WTC11 (cell line): ENCODE data around the gene SLC35E3. TPM values are rescaled to one million over a fixed set of nuclear protein-coding genes. Genes with fewer than 3 reads are reported as not detected.

ENCODE experiments used
- ATAC-seq: fragments of 200-7000 bp; cut with Tn5 transposase; 2 replicates; pipeline ENCODE4 v1.10.0; 2021; ENCODE audit warnings: mild to moderate bottlenecking, moderate library complexity
- CTCF ChIA-PET: fragments of 300-600 bp; sonication (Branson Sonifier 250); formaldehyde crosslinking; loops from one replicate; lab custom pipeline; 2021; ENCODE audit warnings: antibody characterized with exemption; lab: Charles Lee
- POLR2A ChIA-PET: fragments of 350-600 bp; sonication (Branson Sonifier 250); formaldehyde crosslinking; loops from one replicate; lab custom pipeline; 2021; ENCODE audit warnings: antibody characterized with exemption; lab: Charles Lee
- DNase-seq: peaks from one replicate; pipeline ENCODE4 v3.0.0; 2021; ENCODE audit warnings: low spot score
- H3K27ac Mint-ChIP-seq: 2 replicates; pipeline ENCODE4 v1.8.0; 2021; ENCODE audit warnings: mixed read lengths
- H3K27me3 Mint-ChIP-seq: 2 replicates; pipeline ENCODE4 v1.8.0; 2021; ENCODE audit warnings: low read depth, mild to moderate bottlenecking, moderate library complexity, mixed read lengths
- H3K36me3 Mint-ChIP-seq: 2 replicates; pipeline ENCODE4 v1.8.0; 2021; ENCODE audit warnings: mixed read lengths
- H3K4me1 Mint-ChIP-seq: 2 replicates; pipeline ENCODE4 v1.8.0; 2022; ENCODE audit warnings: mixed read lengths
- H3K4me3 Mint-ChIP-seq: 2 replicates; pipeline ENCODE4 v1.8.0; 2021; ENCODE audit warnings: mild to moderate bottlenecking, moderate library complexity, mixed read lengths
- H3K9me3 Mint-ChIP-seq: 2 replicates; pipeline ENCODE4 v1.8.0; 2021; ENCODE audit warnings: mixed read lengths
- CBFB ChIP-seq: sonication (generic); formaldehyde crosslinking; IDR thresholded peaks from 2 replicates; pipeline ENCODE4 v1.8.1; 2022; ENCODE audit warnings: mild to moderate bottlenecking, low read depth, missing genetic modification reagents
- ELF4 ChIP-seq: sonication (generic); formaldehyde crosslinking; IDR thresholded peaks from 2 replicates; pipeline ENCODE4 v1.8.1; 2022; ENCODE audit warnings: low read depth, mild to moderate bottlenecking, moderate library complexity, missing genetic modification reagents
- EMX1 ChIP-seq: fragments of 250-450 bp; sonication (Bioruptor Pico); IDR thresholded peaks from 2 replicates; pipeline ENCODE4 v1.8.0; 2021; ENCODE audit warnings: mild to moderate bottlenecking
- FOXJ3 ChIP-seq: sonication (generic); formaldehyde crosslinking; IDR thresholded peaks from 2 replicates; pipeline ENCODE4 v1.9.0; 2021; ENCODE audit warnings: missing genetic modification reagents, mild to moderate bottlenecking, borderline replicate concordance
- GABPB1 ChIP-seq: sonication (generic); formaldehyde crosslinking; IDR thresholded peaks from 2 replicates; pipeline ENCODE4 v1.8.1; 2023; ENCODE audit warnings: mild to moderate bottlenecking, missing genetic modification reagents
- MYBL2 ChIP-seq: sonication (generic); formaldehyde crosslinking; IDR thresholded peaks from 2 replicates; pipeline ENCODE4 v1.8.1; 2023; ENCODE audit warnings: mild to moderate bottlenecking, moderate library complexity, missing genetic modification reagents
- NFATC4 ChIP-seq: fragments of 250-450 bp; sonication (Bioruptor Pico); IDR thresholded peaks from 2 replicates; pipeline ENCODE4 v1.9.0; 2021; ENCODE audit warnings: mild to moderate bottlenecking
- NFE2L1 ChIP-seq: sonication (generic); formaldehyde crosslinking; IDR thresholded peaks from 2 replicates; pipeline ENCODE4 v1.8.1; 2023; ENCODE audit warnings: missing genetic modification reagents
- NR2C2 ChIP-seq: sonication (generic); formaldehyde crosslinking; IDR thresholded peaks from 2 replicates; pipeline ENCODE4 v1.8.0; 2022; ENCODE audit warnings: mild to moderate bottlenecking, missing genetic modification reagents
- SMAD3 ChIP-seq: sonication (generic); formaldehyde crosslinking; IDR thresholded peaks from 2 replicates; pipeline ENCODE4 v1.8.0; 2022; ENCODE audit warnings: missing genetic modification reagents, mild to moderate bottlenecking, borderline replicate concordance
- SP1 ChIP-seq: sonication (generic); formaldehyde crosslinking; conservative IDR thresholded peaks from 2 replicates; pipeline ENCODE4 v1.8.1; 2022; ENCODE audit warnings: missing genetic modification reagents
- ZNF121 ChIP-seq: sonication (generic); formaldehyde crosslinking; IDR thresholded peaks from 2 replicates; pipeline ENCODE4 v1.8.0; 2023; ENCODE audit warnings: missing genetic modification reagents
- ZNF423 ChIP-seq: fragments of 250-450 bp; sonication (Bioruptor Pico); IDR thresholded peaks from 2 replicates; pipeline ENCODE4 v2.1.2; 2022; ENCODE audit warnings: mild to moderate bottlenecking, moderate library complexity
- total RNA-seq: library from RNA; stranded (reverse); gene quantifications from 3 replicates; pipeline ENCODE4 v1.2.3, GENCODE V29; 2021
- TF ChIP-seq, protein P1 (sequence below): sonication (generic); formaldehyde crosslinking; conservative IDR thresholded peaks from 2 replicates; pipeline ENCODE4 v1.8.1; 2023; ENCODE audit warnings: mild to moderate bottlenecking, low read depth, missing genetic modification reagents, moderate library complexity
- TF ChIP-seq, protein P2 (sequence below): sonication (generic); formaldehyde crosslinking; IDR thresholded peaks from 2 replicates; pipeline ENCODE4 v1.8.1; 2023; ENCODE audit warnings: mild to moderate bottlenecking, moderate library complexity, missing genetic modification reagents
- TF ChIP-seq, protein P3 (sequence below): sonication (generic); formaldehyde crosslinking; IDR thresholded peaks from 2 replicates; pipeline ENCODE4 v1.8.0; 2022; ENCODE audit warnings: mild to moderate bottlenecking, missing genetic modification reagents
- TF ChIP-seq, protein P4 (sequence below): sonication (generic); formaldehyde crosslinking; IDR thresholded peaks from 2 replicates; pipeline ENCODE4 v1.8.0; 2022; ENCODE audit warnings: mild to moderate bottlenecking, missing genetic modification reagents
- TF ChIP-seq, protein P5 (sequence below): sonication (generic); formaldehyde crosslinking; IDR thresholded peaks from 2 replicates; pipeline ENCODE4 v1.8.0; 2023; ENCODE audit warnings: missing genetic modification reagents, mild to moderate bottlenecking, borderline replicate concordance
- TF ChIP-seq, protein P6 (sequence below): sonication (generic); formaldehyde crosslinking; IDR thresholded peaks from 2 replicates; pipeline ENCODE4 v1.8.0; 2023; ENCODE audit warnings: mild to moderate bottlenecking, missing genetic modification reagents

SLC35E3 gene
- total RNA-seq, 1 experiment from 2014 or later, result 11.3 TPM

DNA sequence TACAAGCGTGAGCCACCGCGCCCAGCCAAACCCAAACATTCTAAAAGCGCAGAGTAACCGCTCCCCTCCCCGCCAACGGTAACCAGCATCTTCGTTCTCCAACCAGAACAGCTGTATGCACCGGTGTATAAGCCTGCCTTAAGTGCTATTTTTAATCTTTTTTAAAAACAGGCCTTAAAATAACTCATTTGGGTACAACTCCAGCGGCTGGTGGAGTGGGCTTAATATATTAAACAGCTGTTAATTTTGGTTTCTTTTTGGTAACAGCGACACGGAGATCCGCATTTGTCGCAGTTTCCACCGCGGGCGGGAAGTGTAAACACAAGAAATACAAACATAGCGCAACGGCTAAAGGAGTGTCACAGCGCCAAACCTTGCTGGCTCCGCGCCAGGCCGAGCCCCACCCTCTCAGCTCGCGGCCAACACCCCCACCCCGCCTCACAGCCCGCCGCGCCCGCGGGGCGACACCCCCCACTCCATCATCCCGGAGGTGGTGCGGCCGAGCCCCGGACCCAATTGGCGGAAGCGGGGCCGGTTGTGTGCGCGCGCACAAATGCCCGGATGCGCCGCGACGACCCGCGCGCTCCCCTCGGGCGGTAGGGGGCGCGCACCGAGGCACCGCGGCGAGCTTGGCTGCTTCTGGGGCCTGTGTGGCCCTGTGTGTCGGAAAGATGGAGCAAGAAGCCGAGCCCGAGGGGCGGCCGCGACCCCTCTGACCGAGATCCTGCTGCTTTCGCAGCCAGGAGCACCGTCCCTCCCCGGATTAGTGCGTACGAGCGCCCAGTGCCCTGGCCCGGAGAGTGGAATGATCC is 61.8 kb downstream of the SLC35E3 start, which contains the start of gene MDM2 (continued):
- TF ChIP-seq, protein P1, sequence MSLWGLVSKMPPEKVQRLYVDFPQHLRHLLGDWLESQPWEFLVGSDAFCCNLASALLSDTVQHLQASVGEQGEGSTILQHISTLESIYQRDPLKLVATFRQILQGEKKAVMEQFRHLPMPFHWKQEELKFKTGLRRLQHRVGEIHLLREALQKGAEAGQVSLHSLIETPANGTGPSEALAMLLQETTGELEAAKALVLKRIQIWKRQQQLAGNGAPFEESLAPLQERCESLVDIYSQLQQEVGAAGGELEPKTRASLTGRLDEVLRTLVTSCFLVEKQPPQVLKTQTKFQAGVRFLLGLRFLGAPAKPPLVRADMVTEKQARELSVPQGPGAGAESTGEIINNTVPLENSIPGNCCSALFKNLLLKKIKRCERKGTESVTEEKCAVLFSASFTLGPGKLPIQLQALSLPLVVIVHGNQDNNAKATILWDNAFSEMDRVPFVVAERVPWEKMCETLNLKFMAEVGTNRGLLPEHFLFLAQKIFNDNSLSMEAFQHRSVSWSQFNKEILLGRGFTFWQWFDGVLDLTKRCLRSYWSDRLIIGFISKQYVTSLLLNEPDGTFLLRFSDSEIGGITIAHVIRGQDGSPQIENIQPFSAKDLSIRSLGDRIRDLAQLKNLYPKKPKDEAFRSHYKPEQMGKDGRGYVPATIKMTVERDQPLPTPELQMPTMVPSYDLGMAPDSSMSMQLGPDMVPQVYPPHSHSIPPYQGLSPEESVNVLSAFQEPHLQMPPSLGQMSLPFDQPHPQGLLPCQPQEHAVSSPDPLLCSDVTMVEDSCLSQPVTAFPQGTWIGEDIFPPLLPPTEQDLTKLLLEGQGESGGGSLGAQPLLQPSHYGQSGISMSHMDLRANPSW (CRISPR knock-in tag), result no peak
- TF ChIP-seq, protein P2, sequence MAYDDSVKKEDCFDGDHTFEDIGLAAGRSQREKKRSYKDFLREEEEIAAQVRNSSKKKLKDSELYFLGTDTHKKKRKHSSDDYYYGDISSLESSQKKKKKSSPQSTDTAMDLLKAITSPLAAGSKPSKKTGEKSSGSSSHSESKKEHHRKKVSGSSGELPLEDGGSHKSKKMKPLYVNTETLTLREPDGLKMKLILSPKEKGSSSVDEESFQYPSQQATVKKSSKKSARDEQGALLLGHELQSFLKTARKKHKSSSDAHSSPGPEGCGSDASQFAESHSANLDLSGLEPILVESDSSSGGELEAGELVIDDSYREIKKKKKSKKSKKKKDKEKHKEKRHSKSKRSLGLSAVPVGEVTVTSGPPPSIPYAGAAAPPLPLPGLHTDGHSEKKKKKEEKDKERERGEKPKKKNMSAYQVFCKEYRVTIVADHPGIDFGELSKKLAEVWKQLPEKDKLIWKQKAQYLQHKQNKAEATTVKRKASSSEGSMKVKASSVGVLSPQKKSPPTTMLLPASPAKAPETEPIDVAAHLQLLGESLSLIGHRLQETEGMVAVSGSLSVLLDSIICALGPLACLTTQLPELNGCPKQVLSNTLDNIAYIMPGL (CRISPR knock-in tag), result peak; percentile 96
- TF ChIP-seq, protein P3, sequence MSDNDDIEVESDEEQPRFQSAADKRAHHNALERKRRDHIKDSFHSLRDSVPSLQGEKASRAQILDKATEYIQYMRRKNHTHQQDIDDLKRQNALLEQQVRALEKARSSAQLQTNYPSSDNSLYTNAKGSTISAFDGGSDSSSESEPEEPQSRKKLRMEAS (CRISPR knock-in tag), result peak; percentile 85

DNA sequence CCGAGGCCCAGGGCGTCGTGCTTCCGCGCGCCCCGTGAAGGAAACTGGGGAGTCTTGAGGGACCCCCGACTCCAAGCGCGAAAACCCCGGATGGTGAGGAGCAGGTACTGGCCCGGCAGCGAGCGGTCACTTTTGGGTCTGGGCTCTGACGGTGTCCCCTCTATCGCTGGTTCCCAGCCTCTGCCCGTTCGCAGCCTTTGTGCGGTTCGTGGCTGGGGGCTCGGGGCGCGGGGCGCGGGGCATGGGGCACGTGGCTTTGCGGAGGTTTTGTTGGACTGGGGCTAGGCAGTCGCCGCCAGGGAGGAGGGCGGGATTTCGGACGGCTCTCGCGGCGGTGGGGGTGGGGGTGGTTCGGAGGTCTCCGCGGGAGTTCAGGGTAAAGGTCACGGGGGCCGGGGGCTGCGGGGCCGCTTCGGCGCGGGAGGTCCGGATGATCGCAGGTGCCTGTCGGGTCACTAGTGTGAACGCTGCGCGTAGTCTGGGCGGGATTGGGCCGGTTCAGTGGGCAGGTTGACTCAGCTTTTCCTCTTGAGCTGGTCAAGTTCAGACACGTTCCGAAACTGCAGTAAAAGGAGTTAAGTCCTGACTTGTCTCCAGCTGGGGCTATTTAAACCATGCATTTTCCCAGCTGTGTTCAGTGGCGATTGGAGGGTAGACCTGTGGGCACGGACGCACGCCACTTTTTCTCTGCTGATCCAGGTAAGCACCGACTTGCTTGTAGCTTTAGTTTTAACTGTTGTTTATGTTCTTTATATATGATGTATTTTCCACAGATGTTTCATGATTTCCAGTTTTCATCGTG is 62.6 kb downstream of the SLC35E3 start:
- Mint-ChIP-seq H3K27ac (peak overlapping the region; percentile 98), H3K4me1 (peaks cover 42% of the 10 kb centered on the region), H3K4me3 (peak overlapping the region; percentile 86), H3K36me3 (peaks cover 40% of the 10 kb centered on the region), H3K27me3 (no peaks in the 10 kb centered on the region), H3K9me3 (no peaks in the 10 kb centered on the region)
- POLR2A ChIA-PET, result interaction anchor here (0.6 to 1.9 kb wide), 7 partner anchors 11 to 122 kb away, joined by 3 to 13 read pairs (median 3); partner anchors contain the start of genes NUP107 and SLC35E3
- CTCF ChIA-PET, result interaction anchor here (1.0 to 2.6 kb wide), 6 partner anchors 8 to 348 kb away, joined by 3 to 23 read pairs (median 6); partner anchors contain the start of gene SLC35E3
- peak; percentile 82 for DNase-seq
- ATAC-seq, result peak; percentile 57
- peak; percentile 16; the same call in 1 of the 2 replicates for TF ChIP-seq GABPB1 (CRISPR knock-in tag)
- TF ChIP-seq EMX1 (CRISPR knock-in tag), result 0 out of 2 replicates have a peak, but pooled peaks have one; percentile 17
- TF ChIP-seq SP1 (CRISPR knock-in tag), result peak; percentile 50
- 0 out of 2 replicates have a peak, but pooled peaks have one; percentile 4 for TF ChIP-seq NFATC4 (CRISPR knock-in tag)
- no peak for TF ChIP-seq SMAD3 (CRISPR knock-in tag)
- peak; percentile 34; the same call in 1 of the 2 replicates for TF ChIP-seq NFE2L1 (CRISPR knock-in tag)
- no peak for TF ChIP-seq ZNF121
- TF ChIP-seq, protein P4, sequence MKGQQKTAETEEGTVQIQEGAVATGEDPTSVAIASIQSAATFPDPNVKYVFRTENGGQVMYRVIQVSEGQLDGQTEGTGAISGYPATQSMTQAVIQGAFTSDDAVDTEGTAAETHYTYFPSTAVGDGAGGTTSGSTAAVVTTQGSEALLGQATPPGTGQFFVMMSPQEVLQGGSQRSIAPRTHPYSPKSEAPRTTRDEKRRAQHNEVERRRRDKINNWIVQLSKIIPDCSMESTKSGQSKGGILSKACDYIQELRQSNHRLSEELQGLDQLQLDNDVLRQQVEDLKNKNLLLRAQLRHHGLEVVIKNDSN, result peak; percentile 17; the same call in 1 of the 2 replicates
- peak; percentile 15; the same call in 1 of the 2 replicates for TF ChIP-seq ZNF423
- TF ChIP-seq, protein P5, sequence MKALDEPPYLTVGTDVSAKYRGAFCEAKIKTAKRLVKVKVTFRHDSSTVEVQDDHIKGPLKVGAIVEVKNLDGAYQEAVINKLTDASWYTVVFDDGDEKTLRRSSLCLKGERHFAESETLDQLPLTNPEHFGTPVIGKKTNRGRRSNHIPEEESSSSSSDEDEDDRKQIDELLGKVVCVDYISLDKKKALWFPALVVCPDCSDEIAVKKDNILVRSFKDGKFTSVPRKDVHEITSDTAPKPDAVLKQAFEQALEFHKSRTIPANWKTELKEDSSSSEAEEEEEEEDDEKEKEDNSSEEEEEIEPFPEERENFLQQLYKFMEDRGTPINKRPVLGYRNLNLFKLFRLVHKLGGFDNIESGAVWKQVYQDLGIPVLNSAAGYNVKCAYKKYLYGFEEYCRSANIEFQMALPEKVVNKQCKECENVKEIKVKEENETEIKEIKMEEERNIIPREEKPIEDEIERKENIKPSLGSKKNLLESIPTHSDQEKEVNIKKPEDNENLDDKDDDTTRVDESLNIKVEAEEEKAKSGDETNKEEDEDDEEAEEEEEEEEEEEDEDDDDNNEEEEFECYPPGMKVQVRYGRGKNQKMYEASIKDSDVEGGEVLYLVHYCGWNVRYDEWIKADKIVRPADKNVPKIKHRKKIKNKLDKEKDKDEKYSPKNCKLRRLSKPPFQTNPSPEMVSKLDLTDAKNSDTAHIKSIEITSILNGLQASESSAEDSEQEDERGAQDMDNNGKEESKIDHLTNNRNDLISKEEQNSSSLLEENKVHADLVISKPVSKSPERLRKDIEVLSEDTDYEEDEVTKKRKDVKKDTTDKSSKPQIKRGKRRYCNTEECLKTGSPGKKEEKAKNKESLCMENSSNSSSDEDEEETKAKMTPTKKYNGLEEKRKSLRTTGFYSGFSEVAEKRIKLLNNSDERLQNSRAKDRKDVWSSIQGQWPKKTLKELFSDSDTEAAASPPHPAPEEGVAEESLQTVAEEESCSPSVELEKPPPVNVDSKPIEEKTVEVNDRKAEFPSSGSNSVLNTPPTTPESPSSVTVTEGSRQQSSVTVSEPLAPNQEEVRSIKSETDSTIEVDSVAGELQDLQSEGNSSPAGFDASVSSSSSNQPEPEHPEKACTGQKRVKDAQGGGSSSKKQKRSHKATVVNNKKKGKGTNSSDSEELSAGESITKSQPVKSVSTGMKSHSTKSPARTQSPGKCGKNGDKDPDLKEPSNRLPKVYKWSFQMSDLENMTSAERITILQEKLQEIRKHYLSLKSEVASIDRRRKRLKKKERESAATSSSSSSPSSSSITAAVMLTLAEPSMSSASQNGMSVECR, result 0 out of 2 replicates have a peak, but pooled peaks have one; percentile 25
- TF ChIP-seq NR2C2 (CRISPR knock-in tag), result peak; percentile 80
- TF ChIP-seq, protein P6, sequence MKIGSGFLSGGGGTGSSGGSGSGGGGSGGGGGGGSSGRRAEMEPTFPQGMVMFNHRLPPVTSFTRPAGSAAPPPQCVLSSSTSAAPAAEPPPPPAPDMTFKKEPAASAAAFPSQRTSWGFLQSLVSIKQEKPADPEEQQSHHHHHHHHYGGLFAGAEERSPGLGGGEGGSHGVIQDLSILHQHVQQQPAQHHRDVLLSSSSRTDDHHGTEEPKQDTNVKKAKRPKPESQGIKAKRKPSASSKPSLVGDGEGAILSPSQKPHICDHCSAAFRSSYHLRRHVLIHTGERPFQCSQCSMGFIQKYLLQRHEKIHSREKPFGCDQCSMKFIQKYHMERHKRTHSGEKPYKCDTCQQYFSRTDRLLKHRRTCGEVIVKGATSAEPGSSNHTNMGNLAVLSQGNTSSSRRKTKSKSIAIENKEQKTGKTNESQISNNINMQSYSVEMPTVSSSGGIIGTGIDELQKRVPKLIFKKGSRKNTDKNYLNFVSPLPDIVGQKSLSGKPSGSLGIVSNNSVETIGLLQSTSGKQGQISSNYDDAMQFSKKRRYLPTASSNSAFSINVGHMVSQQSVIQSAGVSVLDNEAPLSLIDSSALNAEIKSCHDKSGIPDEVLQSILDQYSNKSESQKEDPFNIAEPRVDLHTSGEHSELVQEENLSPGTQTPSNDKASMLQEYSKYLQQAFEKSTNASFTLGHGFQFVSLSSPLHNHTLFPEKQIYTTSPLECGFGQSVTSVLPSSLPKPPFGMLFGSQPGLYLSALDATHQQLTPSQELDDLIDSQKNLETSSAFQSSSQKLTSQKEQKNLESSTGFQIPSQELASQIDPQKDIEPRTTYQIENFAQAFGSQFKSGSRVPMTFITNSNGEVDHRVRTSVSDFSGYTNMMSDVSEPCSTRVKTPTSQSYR (CRISPR knock-in tag), result peak; percentile 59; the same call in 1 of the 2 replicates
- TF ChIP-seq FOXJ3 (CRISPR knock-in tag), result no peak
- TF ChIP-seq, protein P3 (CRISPR knock-in tag), result peak; percentile 49; the same call in 1 of the 2 replicates
- no peak for TF ChIP-seq ELF4
- TF ChIP-seq CBFB (CRISPR knock-in tag), result no peak
- TF ChIP-seq MYBL2 (CRISPR knock-in tag), result peak; percentile 42; the same call in 1 of the 2 replicates
